ENCODE data around the gene SLC39A1.

DNA sequence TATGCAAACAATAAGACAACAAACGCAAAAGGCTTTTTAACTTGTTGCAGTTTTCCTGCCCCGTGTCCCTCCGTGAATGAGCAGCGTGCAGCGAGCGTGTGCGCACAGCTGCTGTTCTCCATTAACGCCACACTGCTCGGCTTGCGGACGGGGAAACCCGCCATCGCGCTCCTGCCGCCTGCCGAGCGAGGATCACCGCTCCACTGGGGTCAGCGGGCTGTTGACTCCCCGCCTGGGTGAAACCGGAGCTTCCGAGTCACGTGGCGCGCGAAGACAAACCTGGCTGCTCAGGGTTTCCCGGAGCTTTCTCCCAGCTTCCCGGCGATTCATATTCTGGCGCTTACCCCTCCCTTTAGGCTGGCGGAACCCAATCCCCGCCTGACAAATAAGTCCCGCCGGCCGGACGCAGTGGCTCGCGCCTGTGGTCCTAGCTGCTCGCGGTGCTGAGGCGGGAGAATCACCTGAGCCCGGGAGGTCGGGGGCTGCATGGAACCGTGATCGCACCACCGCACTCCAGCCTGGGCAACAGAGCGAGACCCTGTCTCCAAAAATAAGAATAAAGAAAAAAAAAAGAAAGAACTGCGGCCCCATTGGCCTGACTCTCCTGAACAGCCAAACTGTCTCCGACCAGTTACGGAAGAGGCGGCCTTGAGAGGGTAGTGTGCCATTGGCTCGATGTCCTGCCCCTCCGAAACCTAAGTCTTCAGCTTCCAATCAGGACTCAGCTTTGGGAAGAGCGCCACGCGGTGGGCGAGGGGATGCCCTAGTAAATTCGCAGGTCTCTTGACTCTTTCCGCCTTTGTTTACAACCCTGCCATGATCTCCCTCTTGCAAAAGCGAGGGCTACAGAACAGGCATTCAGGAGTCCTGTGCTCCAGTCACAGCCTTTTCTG is 4.0 kb upstream of the SLC39A1 start, which contains the start of gene CREB3L4:
- TF ChIP-seq, protein P1, sequence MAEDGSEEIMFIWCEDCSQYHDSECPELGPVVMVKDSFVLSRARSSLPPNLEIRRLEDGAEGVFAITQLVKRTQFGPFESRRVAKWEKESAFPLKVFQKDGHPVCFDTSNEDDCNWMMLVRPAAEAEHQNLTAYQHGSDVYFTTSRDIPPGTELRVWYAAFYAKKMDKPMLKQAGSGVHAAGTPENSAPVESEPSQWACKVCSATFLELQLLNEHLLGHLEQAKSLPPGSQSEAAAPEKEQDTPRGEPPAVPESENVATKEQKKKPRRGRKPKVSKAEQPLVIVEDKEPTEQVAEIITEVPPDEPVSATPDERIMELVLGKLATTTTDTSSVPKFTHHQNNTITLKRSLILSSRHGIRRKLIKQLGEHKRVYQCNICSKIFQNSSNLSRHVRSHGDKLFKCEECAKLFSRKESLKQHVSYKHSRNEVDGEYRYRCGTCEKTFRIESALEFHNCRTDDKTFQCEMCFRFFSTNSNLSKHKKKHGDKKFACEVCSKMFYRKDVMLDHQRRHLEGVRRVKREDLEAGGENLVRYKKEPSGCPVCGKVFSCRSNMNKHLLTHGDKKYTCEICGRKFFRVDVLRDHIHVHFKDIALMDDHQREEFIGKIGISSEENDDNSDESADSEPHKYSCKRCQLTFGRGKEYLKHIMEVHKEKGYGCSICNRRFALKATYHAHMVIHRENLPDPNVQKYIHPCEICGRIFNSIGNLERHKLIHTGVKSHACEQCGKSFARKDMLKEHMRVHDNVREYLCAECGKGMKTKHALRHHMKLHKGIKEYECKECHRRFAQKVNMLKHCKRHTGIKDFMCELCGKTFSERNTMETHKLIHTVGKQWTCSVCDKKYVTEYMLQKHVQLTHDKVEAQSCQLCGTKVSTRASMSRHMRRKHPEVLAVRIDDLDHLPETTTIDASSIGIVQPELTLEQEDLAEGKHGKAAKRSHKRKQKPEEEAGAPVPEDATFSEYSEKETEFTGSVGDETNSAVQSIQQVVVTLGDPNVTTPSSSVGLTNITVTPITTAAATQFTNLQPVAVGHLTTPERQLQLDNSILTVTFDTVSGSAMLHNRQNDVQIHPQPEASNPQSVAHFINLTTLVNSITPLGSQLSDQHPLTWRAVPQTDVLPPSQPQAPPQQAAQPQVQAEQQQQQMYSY (CRISPR knock-in tag; IDR thresholded peaks at IDR 0.05): no peak
- TF ChIP-seq, protein P2, sequence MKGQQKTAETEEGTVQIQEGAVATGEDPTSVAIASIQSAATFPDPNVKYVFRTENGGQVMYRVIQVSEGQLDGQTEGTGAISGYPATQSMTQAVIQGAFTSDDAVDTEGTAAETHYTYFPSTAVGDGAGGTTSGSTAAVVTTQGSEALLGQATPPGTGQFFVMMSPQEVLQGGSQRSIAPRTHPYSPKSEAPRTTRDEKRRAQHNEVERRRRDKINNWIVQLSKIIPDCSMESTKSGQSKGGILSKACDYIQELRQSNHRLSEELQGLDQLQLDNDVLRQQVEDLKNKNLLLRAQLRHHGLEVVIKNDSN (CRISPR knock-in tag; IDR thresholded peaks at IDR 0.05): peak; percentile 98
- TF ChIP-seq, protein P3, sequence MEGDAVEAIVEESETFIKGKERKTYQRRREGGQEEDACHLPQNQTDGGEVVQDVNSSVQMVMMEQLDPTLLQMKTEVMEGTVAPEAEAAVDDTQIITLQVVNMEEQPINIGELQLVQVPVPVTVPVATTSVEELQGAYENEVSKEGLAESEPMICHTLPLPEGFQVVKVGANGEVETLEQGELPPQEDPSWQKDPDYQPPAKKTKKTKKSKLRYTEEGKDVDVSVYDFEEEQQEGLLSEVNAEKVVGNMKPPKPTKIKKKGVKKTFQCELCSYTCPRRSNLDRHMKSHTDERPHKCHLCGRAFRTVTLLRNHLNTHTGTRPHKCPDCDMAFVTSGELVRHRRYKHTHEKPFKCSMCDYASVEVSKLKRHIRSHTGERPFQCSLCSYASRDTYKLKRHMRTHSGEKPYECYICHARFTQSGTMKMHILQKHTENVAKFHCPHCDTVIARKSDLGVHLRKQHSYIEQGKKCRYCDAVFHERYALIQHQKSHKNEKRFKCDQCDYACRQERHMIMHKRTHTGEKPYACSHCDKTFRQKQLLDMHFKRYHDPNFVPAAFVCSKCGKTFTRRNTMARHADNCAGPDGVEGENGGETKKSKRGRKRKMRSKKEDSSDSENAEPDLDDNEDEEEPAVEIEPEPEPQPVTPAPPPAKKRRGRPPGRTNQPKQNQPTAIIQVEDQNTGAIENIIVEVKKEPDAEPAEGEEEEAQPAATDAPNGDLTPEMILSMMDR (IDR thresholded peaks at IDR 0.05): no peak
- peak; percentile 73 for TF ChIP-seq SP1 (CRISPR knock-in tag; conservative IDR thresholded peaks at IDR 0.05)
- TF ChIP-seq, protein P4, sequence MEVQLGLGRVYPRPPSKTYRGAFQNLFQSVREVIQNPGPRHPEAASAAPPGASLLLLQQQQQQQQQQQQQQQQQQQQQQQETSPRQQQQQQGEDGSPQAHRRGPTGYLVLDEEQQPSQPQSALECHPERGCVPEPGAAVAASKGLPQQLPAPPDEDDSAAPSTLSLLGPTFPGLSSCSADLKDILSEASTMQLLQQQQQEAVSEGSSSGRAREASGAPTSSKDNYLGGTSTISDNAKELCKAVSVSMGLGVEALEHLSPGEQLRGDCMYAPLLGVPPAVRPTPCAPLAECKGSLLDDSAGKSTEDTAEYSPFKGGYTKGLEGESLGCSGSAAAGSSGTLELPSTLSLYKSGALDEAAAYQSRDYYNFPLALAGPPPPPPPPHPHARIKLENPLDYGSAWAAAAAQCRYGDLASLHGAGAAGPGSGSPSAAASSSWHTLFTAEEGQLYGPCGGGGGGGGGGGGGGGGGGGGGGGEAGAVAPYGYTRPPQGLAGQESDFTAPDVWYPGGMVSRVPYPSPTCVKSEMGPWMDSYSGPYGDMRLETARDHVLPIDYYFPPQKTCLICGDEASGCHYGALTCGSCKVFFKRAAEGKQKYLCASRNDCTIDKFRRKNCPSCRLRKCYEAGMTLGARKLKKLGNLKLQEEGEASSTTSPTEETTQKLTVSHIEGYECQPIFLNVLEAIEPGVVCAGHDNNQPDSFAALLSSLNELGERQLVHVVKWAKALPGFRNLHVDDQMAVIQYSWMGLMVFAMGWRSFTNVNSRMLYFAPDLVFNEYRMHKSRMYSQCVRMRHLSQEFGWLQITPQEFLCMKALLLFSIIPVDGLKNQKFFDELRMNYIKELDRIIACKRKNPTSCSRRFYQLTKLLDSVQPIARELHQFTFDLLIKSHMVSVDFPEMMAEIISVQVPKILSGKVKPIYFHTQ (CRISPR knock-in tag; IDR thresholded peaks at IDR 0.05): no peak
- TF ChIP-seq, protein P5, sequence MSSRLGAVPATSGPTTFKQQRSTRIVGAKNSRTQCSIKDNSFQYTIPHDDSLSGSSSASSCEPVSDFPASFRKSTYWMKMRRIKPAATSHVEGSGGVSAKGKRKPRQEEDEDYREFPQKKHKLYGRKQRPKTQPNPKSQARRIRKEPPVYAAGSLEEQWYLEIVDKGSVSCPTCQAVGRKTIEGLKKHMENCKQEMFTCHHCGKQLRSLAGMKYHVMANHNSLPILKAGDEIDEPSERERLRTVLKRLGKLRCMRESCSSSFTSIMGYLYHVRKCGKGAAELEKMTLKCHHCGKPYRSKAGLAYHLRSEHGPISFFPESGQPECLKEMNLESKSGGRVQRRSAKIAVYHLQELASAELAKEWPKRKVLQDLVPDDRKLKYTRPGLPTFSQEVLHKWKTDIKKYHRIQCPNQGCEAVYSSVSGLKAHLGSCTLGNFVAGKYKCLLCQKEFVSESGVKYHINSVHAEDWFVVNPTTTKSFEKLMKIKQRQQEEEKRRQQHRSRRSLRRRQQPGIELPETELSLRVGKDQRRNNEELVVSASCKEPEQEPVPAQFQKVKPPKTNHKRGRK (CRISPR knock-in tag; IDR thresholded peaks at IDR 0.05; ENCODE audit: borderline replicate concordance): no peak
- TF ChIP-seq, protein P6, sequence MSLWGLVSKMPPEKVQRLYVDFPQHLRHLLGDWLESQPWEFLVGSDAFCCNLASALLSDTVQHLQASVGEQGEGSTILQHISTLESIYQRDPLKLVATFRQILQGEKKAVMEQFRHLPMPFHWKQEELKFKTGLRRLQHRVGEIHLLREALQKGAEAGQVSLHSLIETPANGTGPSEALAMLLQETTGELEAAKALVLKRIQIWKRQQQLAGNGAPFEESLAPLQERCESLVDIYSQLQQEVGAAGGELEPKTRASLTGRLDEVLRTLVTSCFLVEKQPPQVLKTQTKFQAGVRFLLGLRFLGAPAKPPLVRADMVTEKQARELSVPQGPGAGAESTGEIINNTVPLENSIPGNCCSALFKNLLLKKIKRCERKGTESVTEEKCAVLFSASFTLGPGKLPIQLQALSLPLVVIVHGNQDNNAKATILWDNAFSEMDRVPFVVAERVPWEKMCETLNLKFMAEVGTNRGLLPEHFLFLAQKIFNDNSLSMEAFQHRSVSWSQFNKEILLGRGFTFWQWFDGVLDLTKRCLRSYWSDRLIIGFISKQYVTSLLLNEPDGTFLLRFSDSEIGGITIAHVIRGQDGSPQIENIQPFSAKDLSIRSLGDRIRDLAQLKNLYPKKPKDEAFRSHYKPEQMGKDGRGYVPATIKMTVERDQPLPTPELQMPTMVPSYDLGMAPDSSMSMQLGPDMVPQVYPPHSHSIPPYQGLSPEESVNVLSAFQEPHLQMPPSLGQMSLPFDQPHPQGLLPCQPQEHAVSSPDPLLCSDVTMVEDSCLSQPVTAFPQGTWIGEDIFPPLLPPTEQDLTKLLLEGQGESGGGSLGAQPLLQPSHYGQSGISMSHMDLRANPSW (CRISPR knock-in tag; conservative IDR thresholded peaks at IDR 0.05; ENCODE audit: low read depth): no peak
